OCI-LY1 (cell line): ENCODE results near the gene TBCA.

Experiments
- EZH2 ChIP-seq: fragments of 200-600 bp; sonication (generic), shearing (Covaris generic); IDR thresholded peaks from 2 replicates; pipeline ENCODE4 v1.8.0; 2017; ENCODE audit warnings: borderline replicate concordance, mixed run types, mild to moderate bottlenecking, antibody characterized with exemption, low read length, moderate library complexity, mixed read lengths
- TF ChIP-seq, protein P1 (sequence below): fragments of 200-600 bp; sonication (generic), shearing (Covaris generic); IDR thresholded peaks from 2 replicates; pipeline ENCODE4 v1.5.1; 2017; ENCODE audit warnings: mild to moderate bottlenecking, antibody characterized with exemption, low read length, moderate library complexity, mixed read lengths

DNA sequence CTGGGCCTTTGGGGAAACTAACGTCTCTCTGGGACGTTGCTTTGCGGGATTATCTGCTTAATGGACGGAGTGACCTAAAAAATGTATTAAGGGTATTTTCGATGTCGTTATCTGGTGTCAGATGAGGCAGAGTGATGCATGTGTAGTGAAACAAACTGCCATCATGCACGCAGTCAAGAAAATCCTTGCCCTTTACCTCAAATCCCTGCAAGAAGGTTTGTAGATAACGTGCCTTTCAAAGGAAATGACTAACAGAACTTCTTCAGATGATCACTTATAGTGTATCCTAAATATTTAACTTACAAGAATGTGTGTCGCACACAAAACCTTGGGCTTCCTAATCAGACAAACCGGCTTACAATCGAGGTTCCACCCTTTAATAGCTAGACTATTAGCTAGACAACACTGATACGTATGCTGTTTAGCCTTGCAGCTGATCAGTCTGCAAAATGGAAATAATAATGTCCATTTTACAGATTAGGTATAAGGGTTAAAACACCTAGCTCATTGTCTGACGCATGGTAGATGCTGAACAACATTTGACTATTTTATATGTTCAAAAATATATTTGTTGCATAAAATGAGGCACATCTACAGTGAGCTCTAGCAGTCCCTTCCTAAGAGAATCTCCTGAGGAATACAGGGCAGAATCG, 541 bp upstream of the TBCA start:
- TF ChIP-seq, protein P1, sequence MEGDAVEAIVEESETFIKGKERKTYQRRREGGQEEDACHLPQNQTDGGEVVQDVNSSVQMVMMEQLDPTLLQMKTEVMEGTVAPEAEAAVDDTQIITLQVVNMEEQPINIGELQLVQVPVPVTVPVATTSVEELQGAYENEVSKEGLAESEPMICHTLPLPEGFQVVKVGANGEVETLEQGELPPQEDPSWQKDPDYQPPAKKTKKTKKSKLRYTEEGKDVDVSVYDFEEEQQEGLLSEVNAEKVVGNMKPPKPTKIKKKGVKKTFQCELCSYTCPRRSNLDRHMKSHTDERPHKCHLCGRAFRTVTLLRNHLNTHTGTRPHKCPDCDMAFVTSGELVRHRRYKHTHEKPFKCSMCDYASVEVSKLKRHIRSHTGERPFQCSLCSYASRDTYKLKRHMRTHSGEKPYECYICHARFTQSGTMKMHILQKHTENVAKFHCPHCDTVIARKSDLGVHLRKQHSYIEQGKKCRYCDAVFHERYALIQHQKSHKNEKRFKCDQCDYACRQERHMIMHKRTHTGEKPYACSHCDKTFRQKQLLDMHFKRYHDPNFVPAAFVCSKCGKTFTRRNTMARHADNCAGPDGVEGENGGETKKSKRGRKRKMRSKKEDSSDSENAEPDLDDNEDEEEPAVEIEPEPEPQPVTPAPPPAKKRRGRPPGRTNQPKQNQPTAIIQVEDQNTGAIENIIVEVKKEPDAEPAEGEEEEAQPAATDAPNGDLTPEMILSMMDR = no peak
- no peak for TF ChIP-seq EZH2
